ENCODE results near the gene NPB. TPM values are rescaled to one million over a fixed set of nuclear protein-coding genes. Genes with fewer than 3 reads are reported as not detected.

NPB gene
- total and polyA plus RNA-seq, 9 donors = 0.43 to 3.1 (median 1.3) TPM

- H3K4me1 ChIP-seq (ENCODE audit: insufficient read depth) = no peaks in the 10 kb centered on the region
- no peak overlapping the region for H3K4me3 ChIP-seq
- intact Hi-C loops (cut with DNase I) = no loop called here
- no peak for DNase-seq
- no peak overlapping the region for H3K27ac ChIP-seq
- TF ChIP-seq EP300 (IDR thresholded peaks at IDR 0.05) (no peak), POLR2A (IDR thresholded peaks at IDR 0.05) (no peak)
- no peaks in the 10 kb centered on the region for H3K9me3 ChIP-seq
- 86 to 93% (median 88%) methylated on average over 3 of the region's 3 CpGs for WGBS, 3 donors
- H3K27me3 ChIP-seq = no peaks in the 10 kb centered on the region
- H3K36me3 ChIP-seq = no peaks in the 10 kb centered on the region
Measured at GRCh38 chr17:81878294-81878693, 23.7 kb upstream of the NPB start.

GRCh38 chr17:81879121-81879520, 22.9 kb upstream of the NPB start:
- Histone ChIP-seq H3K9me3 (no peaks in the 10 kb centered on the region), H3K27ac (no peak overlapping the region), H3K4me1 (ENCODE audit: insufficient read depth) (no peaks in the 10 kb centered on the region), H3K4me3 (no peak overlapping the region), H3K36me3 (no peaks in the 10 kb centered on the region), H3K27me3 (no peaks in the 10 kb centered on the region)
- intact Hi-C loops (cut with DNase I) = no loop called here
- no peak for TF ChIP-seq EP300 (IDR thresholded peaks at IDR 0.05)
- TF ChIP-seq, protein P1, sequence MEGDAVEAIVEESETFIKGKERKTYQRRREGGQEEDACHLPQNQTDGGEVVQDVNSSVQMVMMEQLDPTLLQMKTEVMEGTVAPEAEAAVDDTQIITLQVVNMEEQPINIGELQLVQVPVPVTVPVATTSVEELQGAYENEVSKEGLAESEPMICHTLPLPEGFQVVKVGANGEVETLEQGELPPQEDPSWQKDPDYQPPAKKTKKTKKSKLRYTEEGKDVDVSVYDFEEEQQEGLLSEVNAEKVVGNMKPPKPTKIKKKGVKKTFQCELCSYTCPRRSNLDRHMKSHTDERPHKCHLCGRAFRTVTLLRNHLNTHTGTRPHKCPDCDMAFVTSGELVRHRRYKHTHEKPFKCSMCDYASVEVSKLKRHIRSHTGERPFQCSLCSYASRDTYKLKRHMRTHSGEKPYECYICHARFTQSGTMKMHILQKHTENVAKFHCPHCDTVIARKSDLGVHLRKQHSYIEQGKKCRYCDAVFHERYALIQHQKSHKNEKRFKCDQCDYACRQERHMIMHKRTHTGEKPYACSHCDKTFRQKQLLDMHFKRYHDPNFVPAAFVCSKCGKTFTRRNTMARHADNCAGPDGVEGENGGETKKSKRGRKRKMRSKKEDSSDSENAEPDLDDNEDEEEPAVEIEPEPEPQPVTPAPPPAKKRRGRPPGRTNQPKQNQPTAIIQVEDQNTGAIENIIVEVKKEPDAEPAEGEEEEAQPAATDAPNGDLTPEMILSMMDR (IDR thresholded peaks at IDR 0.05) = no peak
- TF ChIP-seq POLR2A (IDR thresholded peaks at IDR 0.05) = no peak
- no peak for DNase-seq
- 91% methylated on average over 5 of the region's 5 CpGs for WGBS, 3 donors

DNA sequence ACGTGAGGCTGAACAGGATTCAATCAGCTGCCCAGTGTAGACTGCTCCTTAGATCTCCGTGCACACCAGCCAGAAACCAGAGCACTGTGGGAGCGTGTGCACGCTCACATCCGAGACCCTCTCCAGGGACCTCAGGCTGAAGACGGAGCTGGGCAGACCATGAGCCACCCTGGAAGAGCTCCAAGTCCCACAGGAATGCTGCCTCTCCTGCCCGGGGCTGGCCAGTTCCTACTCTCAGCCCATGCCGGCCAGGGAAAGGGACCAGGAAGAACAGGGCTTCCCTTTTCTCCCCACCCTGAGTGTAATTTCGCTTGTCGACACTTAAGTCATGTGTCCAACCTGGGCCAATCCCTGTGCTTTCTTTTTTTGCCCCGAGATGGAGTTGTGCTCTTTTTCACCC, 17.5 kb upstream of the NPB start:
- Histone ChIP-seq H3K4me3 (no peak overlapping the region), H3K27ac (no peak overlapping the region), H3K36me3 (no peaks in the 10 kb centered on the region), H3K9me3 (no peaks in the 10 kb centered on the region), H3K27me3 (no peaks in the 10 kb centered on the region), H3K4me1 (ENCODE audit: insufficient read depth) (no peaks in the 10 kb centered on the region)
- 59 to 64% (median 62%) methylated on average over 11 of the region's 11 CpGs for WGBS, 3 donors
- DNase-seq = no peak
- intact Hi-C loops (cut with DNase I) = no loop called here
- TF ChIP-seq, protein P1 (IDR thresholded peaks at IDR 0.05) = no peak
- no peak for TF ChIP-seq POLR2A (IDR thresholded peaks at IDR 0.05)
- no peak for TF ChIP-seq EP300 (IDR thresholded peaks at IDR 0.05)

GRCh38 chr17:81884968-81885367, 17.1 kb upstream of the NPB start:
- 86 to 93% (median 90%) methylated on average over 5 of the region's 5 CpGs for WGBS, 3 donors

GRCh38 chr17:81885454-81885853, 16.6 kb upstream of the NPB start:
- no peak overlapping the region for H3K27ac ChIP-seq
- no peaks in the 10 kb centered on the region for H3K36me3 ChIP-seq
- no peak for DNase-seq
- TF ChIP-seq POLR2A (IDR thresholded peaks at IDR 0.05) = no peak
- TF ChIP-seq, protein P1 (IDR thresholded peaks at IDR 0.05) = no peak
- no peak for TF ChIP-seq EP300 (IDR thresholded peaks at IDR 0.05)
- peaks cover 2% of the 10 kb centered on the region for H3K4me1 ChIP-seq (ENCODE audit: insufficient read depth)
- no peaks in the 10 kb centered on the region for H3K27me3 ChIP-seq
- no peaks in the 10 kb centered on the region for H3K9me3 ChIP-seq
- WGBS, 3 donors = 62 to 71% (median 71%) methylated on average over 10 of the region's 10 CpGs
- no peak overlapping the region for H3K4me3 ChIP-seq
- intact Hi-C loops (cut with DNase I) = no loop called here

More at GRCh38 chr17:81884968-81885367, 17.1 kb upstream of the NPB start:
- Histone ChIP-seq H3K9me3 (no peaks in the 10 kb centered on the region), H3K27me3 (no peaks in the 10 kb centered on the region), H3K27ac (no peak overlapping the region), H3K36me3 (no peaks in the 10 kb centered on the region), H3K4me3 (no peak overlapping the region), H3K4me1 (ENCODE audit: insufficient read depth) (no peaks in the 10 kb centered on the region)
- DNase-seq = no peak
- TF ChIP-seq, protein P1 (IDR thresholded peaks at IDR 0.05) = no peak
- TF ChIP-seq POLR2A (IDR thresholded peaks at IDR 0.05) (no peak), EP300 (IDR thresholded peaks at IDR 0.05) (no peak)
- intact Hi-C loops (cut with DNase I) = no loop called here

Measured in ovary (tissue), 9 donors.